Activated T-cell treated with anti-CD3 and anti-CD28 coated beads, Interleukin-2, amount 50 U/mL, for 1 hour (primary cell): Measurements from ENCODE around the gene GPRASP3.

Experiments used
- DNase-seq: peaks from one replicate; pipeline ENCODE4 v3.0.0-alpha.2; 2020

The GPRASP3 gene

GRCh38 chrX:102765217-102765616 is 44.7 kb downstream of the GPRASP3 start:
- no peak for DNase-seq

DNA sequence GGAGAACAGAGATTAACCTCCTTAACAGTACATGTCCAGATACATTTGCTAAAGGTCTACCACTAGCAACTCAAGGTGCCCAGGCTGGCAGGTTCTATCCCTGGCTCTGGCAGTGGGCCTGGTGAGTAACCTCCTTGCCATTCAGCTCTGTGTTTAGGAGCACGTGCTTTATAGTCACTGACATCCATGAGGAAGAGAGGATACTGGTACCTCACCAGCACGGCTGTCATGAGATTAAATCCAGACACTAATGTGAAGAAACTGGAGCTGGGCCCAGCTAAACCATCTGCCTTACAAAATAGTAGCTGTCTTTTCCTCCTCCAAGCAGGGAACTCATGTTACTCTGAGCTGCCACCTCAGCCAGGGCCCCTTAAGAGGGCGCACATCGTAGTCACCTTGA is 45.3 kb downstream of the GPRASP3 start:
- no peak for DNase-seq

- no peak for DNase-seq
Observed at GRCh38 chrX:102767287-102767686, 46.7 kb downstream of the GPRASP3 start.

DNA sequence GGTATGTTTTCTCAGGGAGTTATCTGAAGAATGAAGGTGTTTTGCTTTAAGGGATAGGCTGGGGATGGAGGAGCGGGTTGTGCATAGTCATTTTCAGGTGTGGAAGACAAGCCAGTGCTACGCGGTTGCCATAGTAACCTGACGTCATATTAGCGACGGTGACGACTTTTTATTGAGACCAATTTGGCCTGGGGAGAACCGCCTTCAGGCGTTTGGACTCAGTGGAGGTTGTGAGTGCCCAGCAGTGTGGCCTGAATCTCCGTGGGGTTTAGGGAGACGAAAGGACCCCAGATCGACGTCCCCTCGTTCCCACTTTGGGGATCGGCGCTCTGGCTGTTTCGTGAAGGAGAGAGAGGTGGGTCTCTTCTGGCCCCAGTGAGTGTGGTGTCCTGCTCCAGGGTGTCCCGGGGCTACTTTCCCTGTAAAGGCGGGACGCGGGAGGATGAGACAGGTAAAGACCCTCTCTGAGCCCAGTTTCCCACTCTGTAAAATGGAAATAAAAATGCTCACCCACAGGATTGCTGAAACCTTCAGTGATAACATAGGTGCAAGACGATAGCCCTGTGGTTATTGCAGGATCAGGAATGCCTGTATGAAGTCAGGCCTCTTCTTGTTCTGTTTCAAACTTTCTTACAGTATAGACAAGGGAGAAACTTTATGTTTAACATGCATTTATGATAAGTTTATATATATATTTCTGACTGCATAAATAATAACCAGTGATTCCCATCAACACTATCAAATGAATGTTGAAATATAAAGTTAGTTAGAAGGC is 48.6 kb downstream of the GPRASP3 start:
- peak; percentile 73 for DNase-seq
